ENCODE data around the gene TNN.

TNN gene

GRCh38 chr1:175145899-175146528 lies 78.4 kb downstream of the TNN start:
- in situ Hi-C loops (cut with HindIII; ENCODE audit: low sequenced_read_pairs): no loop called here

GRCh38 chr1:175146529-175147213 lies 79.0 kb downstream of the TNN start:
- in situ Hi-C loops (cut with HindIII; ENCODE audit: low sequenced_read_pairs): no loop called here

- in situ Hi-C loops (cut with HindIII; ENCODE audit: low sequenced_read_pairs): no loop called here
These were observed 79.9 kb downstream of the TNN start for GRCh38 chr1:175147569-175147968.

- in situ Hi-C loops (cut with HindIII; ENCODE audit: low sequenced_read_pairs): no loop called here
These were observed 80.4 kb downstream of the TNN start for GRCh38 chr1:175148068-175148467.

- in situ Hi-C loops (cut with HindIII; ENCODE audit: low sequenced_read_pairs): loop anchor here (5.0 kb wide), 2 partner anchors 82 to 167 kb away; no protein-coding TSS in a partner anchor
These were observed 83.1 kb downstream of the TNN start for GRCh38 chr1:175150596-175151319.

GRCh38 chr1:175152006-175152652 lies 84.5 kb downstream of the TNN start:
- in situ Hi-C loops (cut with HindIII; ENCODE audit: low sequenced_read_pairs): loop anchor here (5.0 kb wide), 2 partner anchors 80 to 165 kb away; no protein-coding TSS in a partner anchor

GRCh38 chr1:175154629-175155472 lies 87.2 kb downstream of the TNN start:
- in situ Hi-C loops (cut with HindIII; ENCODE audit: low sequenced_read_pairs): loop anchor here (5.0 kb wide), 2 partner anchors 77 to 162 kb away; no protein-coding TSS in a partner anchor

GRCh38 chr1:175155473-175155856 lies 87.8 kb downstream of the TNN start:
- in situ Hi-C loops (cut with HindIII; ENCODE audit: low sequenced_read_pairs): no loop called here

GRCh38 chr1:175155936-175156335 lies 88.3 kb downstream of the TNN start:
- in situ Hi-C loops (cut with HindIII; ENCODE audit: low sequenced_read_pairs): no loop called here

GRCh38 chr1:175157200-175157599 lies 89.6 kb downstream of the TNN start:
- in situ Hi-C loops (cut with HindIII; ENCODE audit: low sequenced_read_pairs): no loop called here

GRCh38 chr1:175158170-175158591 lies 90.5 kb downstream of the TNN start:
- in situ Hi-C loops (cut with HindIII; ENCODE audit: low sequenced_read_pairs): no loop called here

GRCh38 chr1:175162955-175163354 lies 95.3 kb downstream of the TNN start:
- in situ Hi-C loops (cut with HindIII; ENCODE audit: low sequenced_read_pairs): loop anchor here (5.0 kb wide), 1 partner anchor 39 kb away; no protein-coding TSS in a partner anchor

- in situ Hi-C loops (cut with HindIII; ENCODE audit: low sequenced_read_pairs): loop anchor here (5.0 kb wide), 1 partner anchor 39 kb away; no protein-coding TSS in a partner anchor
These were observed 96.1 kb downstream of the TNN start for GRCh38 chr1:175163702-175164101.

GRCh38 chr1:175164751-175165150 lies 97.1 kb downstream of the TNN start:
- in situ Hi-C loops (cut with HindIII; ENCODE audit: low sequenced_read_pairs): loop anchor here (5.0 kb wide), 1 partner anchor 38 kb away; no protein-coding TSS in a partner anchor

- in situ Hi-C loops (cut with HindIII; ENCODE audit: low sequenced_read_pairs): no loop called here
These were observed 99.1 kb downstream of the TNN start for GRCh38 chr1:175166746-175167145.

- in situ Hi-C loops (cut with HindIII; ENCODE audit: low sequenced_read_pairs): no loop called here
These were observed 100.2 kb downstream of the TNN start for GRCh38 chr1:175167861-175168260.

GRCh38 chr1:175168782-175169181 lies 101.1 kb downstream of the TNN start:
- in situ Hi-C loops (cut with HindIII; ENCODE audit: low sequenced_read_pairs): no loop called here

- in situ Hi-C loops (cut with HindIII; ENCODE audit: low sequenced_read_pairs): no loop called here
These were observed 101.8 kb downstream of the TNN start for GRCh38 chr1:175169286-175170018.
